ACC112 (cell line): ENCODE measurements around the gene ZNF205.
A peak's percentile ranks its signal among the peaks of the same experiment; 100 is the strongest.

ENCODE experiments used
- H2AFZ ChIP-seq: fragments of 200-600 bp; sonication (generic); one replicate; pipeline ENCODE4 v1.6.0; 2017; ENCODE audit warnings: antibody characterized with exemption, low read length; ENCODE audit not compliant: unreplicated experiment
- H3K27ac ChIP-seq: fragments of 200-600 bp; sonication (generic); 2 replicates; pipeline ENCODE4 v1.5.1; 2014; ENCODE audit warnings: low read depth, mild to moderate bottlenecking, antibody characterized with exemption, low read length, moderate library complexity
- H3K27me3 ChIP-seq: fragments of 200-600 bp; sonication (generic); 2 replicates; pipeline ENCODE4 v1.6.1; 2014; ENCODE audit warnings: mild to moderate bottlenecking, antibody characterized with exemption, low read length, moderate library complexity, mixed read lengths; ENCODE audit not compliant: insufficient read depth
- H3K36me3 ChIP-seq: fragments of 200-600 bp; sonication (generic); 2 replicates; pipeline ENCODE4 v1.6.1; 2016; ENCODE audit warnings: mild to moderate bottlenecking, antibody characterized with exemption, low read length, moderate library complexity, mixed read lengths; ENCODE audit not compliant: insufficient read depth
- H3K4me1 ChIP-seq: fragments of 200-600 bp; sonication (generic); one replicate; pipeline ENCODE4 v1.6.1; 2016; ENCODE audit warnings: low read length, mixed read lengths; ENCODE audit not compliant: insufficient read depth, unreplicated experiment, control insufficient read depth
- H3K4me3 ChIP-seq: fragments of 200-600 bp; sonication (generic); 2 replicates; pipeline ENCODE4 v1.5.1; 2014; ENCODE audit warnings: mild to moderate bottlenecking, low read depth, low read length
- H3K79me2 ChIP-seq: fragments of 200-600 bp; sonication (generic); one replicate; pipeline ENCODE4 v1.6.0; 2016; ENCODE audit warnings: low read length; ENCODE audit not compliant: control insufficient read depth, unreplicated experiment, insufficient read depth

Gene ZNF205

GRCh38 chr16:3152277-3152990 lies 40.0 kb downstream of the ZNF205 start:
- H3K79me2 ChIP-seq = no peaks in the 10 kb centered on the region
- H3K36me3 ChIP-seq = no peaks in the 10 kb centered on the region
- peaks cover 4% of the 10 kb centered on the region for H3K4me1 ChIP-seq
- peak overlapping the region; percentile 48; the same call in 1 of the 2 replicates for H3K27ac ChIP-seq
- H2AFZ ChIP-seq = peak overlapping the region; percentile 72
- H3K4me3 ChIP-seq = peak overlapping the region; percentile 80
- H3K27me3 ChIP-seq = no peaks in the 10 kb centered on the region

- H3K27ac ChIP-seq = no peak overlapping the region
- no peaks in the 10 kb centered on the region for H3K36me3 ChIP-seq
- H2AFZ ChIP-seq = no peak overlapping the region
- H3K4me1 ChIP-seq = peaks cover 4% of the 10 kb centered on the region
- no peaks in the 10 kb centered on the region for H3K27me3 ChIP-seq
- H3K4me3 ChIP-seq = no peak overlapping the region
- H3K79me2 ChIP-seq = no peaks in the 10 kb centered on the region
These were observed 40.6 kb downstream of the ZNF205 start for GRCh38 chr16:3152991-3153368.

DNA sequence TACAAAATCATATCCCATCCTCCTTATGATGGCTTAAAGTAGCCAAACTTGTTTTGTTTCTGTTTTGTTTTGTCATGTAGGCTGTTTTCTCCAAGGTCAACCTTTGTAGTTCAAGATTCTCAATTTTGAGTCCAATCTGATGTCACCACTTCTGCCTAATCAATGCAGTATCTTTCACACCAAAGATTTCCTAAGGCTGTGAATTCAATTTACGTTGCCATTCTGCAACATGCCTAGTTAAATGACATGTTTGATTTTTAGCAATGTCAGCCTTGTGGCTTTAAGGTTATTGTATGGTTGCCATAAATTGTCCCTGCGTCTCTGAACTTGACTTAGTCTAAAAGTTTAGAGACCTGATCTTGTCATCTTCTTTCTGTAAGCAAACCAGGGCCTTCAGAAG lies 42.8 kb downstream of the ZNF205 start:
- H3K79me2 ChIP-seq = no peaks in the 10 kb centered on the region
- H3K4me1 ChIP-seq = no peaks in the 10 kb centered on the region
- H3K27me3 ChIP-seq = no peaks in the 10 kb centered on the region

DNA sequence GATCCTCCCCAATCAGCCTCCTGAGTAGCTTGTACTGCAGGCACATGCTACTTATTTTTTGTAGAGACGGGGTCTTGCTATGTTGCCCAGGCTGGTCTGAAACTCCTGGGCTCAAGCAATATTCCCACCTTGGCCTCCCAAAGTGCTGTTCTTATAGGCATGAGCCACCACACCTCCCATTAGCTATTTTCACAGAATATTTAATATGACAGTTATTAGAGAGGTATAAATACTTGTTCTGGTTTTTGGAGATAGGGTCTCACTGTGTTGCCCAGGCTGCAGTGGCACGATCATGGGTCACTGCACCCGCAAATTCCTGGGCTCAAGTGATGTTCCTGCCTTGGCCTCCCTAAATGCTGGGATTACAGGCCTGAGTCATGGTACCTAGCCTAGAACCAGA lies 43.6 kb downstream of the ZNF205 start:
- Histone ChIP-seq H3K27ac (no peak overlapping the region), H3K79me2 (no peaks in the 10 kb centered on the region), H3K36me3 (no peaks in the 10 kb centered on the region), H3K27me3 (no peaks in the 10 kb centered on the region), H2AFZ (no peak overlapping the region), H3K4me3 (no peak overlapping the region), H3K4me1 (no peaks in the 10 kb centered on the region)

More for the DNA sequence above, 42.8 kb downstream of the ZNF205 start:
- no peak overlapping the region for H3K27ac ChIP-seq
- H3K4me3 ChIP-seq = no peak overlapping the region
- no peaks in the 10 kb centered on the region for H3K36me3 ChIP-seq
- no peak overlapping the region for H2AFZ ChIP-seq

GRCh38 chr16:3157229-3158025 lies 45.0 kb downstream of the ZNF205 start:
- Histone ChIP-seq H3K79me2 (no peaks in the 10 kb centered on the region), H3K4me1 (no peaks in the 10 kb centered on the region), H3K27me3 (no peaks in the 10 kb centered on the region), H2AFZ (peak overlapping the region; percentile 94), H3K27ac (peak overlapping the region; percentile 33; the same call in 1 of the 2 replicates), H3K4me3 (peak overlapping the region; percentile 96), H3K36me3 (no peaks in the 10 kb centered on the region)

DNA sequence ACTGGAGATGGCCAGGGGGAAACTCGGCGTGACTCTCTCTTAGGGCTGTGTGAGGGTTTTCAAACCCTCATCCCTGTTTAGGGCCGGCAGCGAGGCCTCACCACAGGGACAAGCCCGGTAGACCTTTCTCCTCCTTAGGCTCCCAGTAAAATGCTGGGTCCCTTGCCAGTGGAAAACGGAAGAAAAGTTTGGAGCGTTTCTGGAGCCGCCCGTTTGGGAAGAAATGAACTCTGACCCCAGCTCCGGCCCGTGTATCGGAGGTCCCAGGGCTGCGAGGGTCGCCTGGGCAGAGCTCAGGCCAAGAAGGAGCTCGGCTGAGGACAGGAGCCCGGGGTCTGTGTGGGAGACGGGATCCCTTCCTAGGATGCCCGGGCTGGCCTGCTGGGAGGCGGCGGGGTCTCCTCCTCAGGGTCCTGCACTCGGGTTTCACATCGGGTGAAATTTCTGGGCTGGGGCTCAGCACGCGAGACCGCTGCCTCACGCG lies 45.7 kb downstream of the ZNF205 start:
- Histone ChIP-seq H3K79me2 (no peaks in the 10 kb centered on the region), H3K36me3 (no peaks in the 10 kb centered on the region), H3K4me1 (no peaks in the 10 kb centered on the region), H3K27me3 (no peaks in the 10 kb centered on the region), H3K4me3 (peak overlapping the region; percentile 96), H3K27ac (peak overlapping the region; percentile 33), H2AFZ (peak overlapping the region; percentile 94)

DNA sequence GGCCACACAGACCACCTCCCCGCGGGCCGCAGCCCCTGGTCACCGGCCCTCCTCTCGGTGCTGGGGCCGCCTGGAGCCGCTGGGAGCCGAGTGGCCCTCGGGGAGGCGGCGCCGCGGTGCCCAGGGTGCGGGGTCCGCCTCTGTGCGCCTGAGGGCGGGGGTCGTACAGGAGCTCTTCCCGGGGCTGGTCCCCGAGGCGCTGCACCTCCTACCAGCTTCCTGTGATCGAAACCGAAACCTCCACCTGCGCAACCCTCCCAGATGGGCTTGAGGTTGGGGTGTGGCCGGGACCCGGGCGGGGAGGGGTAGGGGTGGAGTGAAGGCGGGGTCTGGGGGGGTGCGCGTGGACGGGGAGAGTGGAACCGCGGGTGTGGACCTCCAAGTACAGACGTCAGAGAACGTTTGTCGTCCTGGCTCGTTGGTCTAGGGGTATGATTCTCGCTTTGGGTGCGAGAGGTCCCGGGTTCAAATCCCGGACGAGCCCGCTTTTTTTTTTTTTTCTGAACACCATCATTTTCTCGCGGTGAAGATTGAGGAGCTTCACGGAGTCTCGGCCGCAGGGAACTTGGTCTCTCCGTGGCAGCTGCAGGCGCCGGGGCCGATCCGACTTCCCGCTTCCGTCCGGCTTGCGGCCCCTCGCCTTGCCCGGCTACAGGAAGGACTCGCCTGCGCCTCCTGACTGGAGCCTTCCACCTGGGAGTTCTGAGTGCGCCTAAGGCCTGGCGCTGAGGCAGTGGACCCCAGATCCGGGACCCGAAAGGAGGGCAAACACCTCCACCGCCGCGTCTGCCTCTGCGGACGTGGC lies 46.3 kb downstream of the ZNF205 start:
- Histone ChIP-seq H3K4me3 (peak overlapping the region; percentile 96), H3K27ac (peak overlapping the region; percentile 90), H2AFZ (peak overlapping the region; percentile 94), H3K79me2 (no peaks in the 10 kb centered on the region), H3K36me3 (no peaks in the 10 kb centered on the region), H3K4me1 (no peaks in the 10 kb centered on the region), H3K27me3 (no peaks in the 10 kb centered on the region)

GRCh38 chr16:3161235-3162018 lies 49.0 kb downstream of the ZNF205 start:
- H3K4me3 ChIP-seq = no peak overlapping the region
- H3K79me2 ChIP-seq = no peaks in the 10 kb centered on the region
- no peaks in the 10 kb centered on the region for H3K36me3 ChIP-seq
- H3K4me1 ChIP-seq = no peaks in the 10 kb centered on the region
- no peaks in the 10 kb centered on the region for H3K27me3 ChIP-seq
- no peak overlapping the region for H3K27ac ChIP-seq
- no peak overlapping the region for H2AFZ ChIP-seq

DNA sequence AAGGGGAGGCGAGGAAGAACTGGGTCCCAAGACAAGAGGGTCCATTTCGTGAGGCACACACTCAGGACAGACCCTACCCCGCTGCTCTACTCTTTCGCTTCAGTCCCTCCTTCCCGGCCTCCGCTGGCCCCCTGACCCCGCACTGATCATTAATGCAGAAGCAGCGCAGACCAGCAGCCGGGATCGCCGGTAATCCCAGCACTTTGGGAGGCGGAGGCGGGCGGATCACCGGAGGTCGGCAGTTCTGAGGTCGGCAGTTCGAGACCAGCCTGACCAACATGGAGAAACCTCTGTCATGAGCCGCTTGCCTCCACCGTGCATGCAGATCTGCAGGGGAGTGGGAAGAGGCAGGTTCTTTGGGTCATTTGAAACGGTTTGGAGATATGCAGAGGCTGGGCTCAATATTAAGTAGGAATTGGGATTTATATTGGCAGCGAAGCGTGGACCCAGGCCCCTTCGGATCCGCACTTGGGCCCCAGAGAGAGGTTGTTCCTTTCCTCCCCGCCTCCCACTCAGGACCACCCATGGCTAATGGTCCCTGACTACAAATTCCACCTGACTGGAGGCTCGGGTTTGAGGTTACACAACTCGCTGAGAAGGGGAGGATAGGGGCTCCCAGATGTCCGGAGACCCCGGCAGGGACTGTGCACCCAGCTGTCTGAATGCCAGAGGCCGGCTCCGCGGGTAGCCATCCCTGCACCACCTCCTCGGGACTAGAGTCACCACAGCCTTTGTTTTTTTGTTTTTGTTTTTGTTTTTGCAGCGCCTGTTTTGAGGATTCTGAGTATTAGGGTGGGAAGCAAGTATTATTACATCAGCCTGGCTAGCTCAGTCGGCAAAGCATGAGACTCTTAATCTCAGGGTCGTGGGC lies 52.0 kb downstream of the ZNF205 start:
- H2AFZ ChIP-seq = no peak overlapping the region
- H3K27me3 ChIP-seq = peaks cover 18% of the 10 kb centered on the region
- H3K4me1 ChIP-seq = no peaks in the 10 kb centered on the region
- no peak overlapping the region for H3K4me3 ChIP-seq
- no peak overlapping the region for H3K27ac ChIP-seq
- H3K79me2 ChIP-seq = no peaks in the 10 kb centered on the region
- H3K36me3 ChIP-seq = no peaks in the 10 kb centered on the region
